Body of pancreas (tissue), 4 donors: ENCODE results near the gene FGF14.

ENCODE experiments used
- POLR2A ChIP-seq, 3 donors: fragments of 450-650 bp; IDR thresholded peaks; one replicate each; pipeline ENCODE4 v1.6.1; 2016; ENCODE audit warnings: antibody characterized with exemption in 3 of 3, mild to moderate bottlenecking in 2 of 3
- TF ChIP-seq, protein P1 (sequence below), 7 experiments: fragments of 450-650 bp in 4 of 7; fragments of 200-600 bp in 3 of 7; sonication (generic) in 3 of 7; IDR thresholded peaks; one replicate each; pipeline ENCODE4 v1.5.1; 2016 to 2019; ENCODE audit warnings: antibody characterized with exemption in 7 of 7

DNA sequence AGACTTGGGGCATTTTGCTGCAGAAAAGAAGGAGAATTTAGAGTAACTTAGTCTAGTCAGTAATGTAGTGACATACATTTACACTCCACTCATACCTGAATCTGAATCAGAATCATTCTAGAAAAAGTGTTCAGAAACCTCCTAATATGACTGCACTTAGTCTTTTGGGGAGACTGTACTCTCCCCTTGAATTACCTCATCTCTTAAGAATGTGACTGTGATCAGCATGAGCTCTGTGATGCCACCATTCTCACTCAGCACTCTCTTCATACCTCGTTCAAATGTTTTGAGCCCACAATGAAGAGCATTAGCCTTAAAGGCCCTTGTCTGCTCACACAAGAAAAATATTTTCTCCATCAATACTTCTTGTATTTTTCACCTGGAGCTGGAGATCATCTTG is 229.4 kb downstream of the FGF14 start:
- TF ChIP-seq, protein P1, sequence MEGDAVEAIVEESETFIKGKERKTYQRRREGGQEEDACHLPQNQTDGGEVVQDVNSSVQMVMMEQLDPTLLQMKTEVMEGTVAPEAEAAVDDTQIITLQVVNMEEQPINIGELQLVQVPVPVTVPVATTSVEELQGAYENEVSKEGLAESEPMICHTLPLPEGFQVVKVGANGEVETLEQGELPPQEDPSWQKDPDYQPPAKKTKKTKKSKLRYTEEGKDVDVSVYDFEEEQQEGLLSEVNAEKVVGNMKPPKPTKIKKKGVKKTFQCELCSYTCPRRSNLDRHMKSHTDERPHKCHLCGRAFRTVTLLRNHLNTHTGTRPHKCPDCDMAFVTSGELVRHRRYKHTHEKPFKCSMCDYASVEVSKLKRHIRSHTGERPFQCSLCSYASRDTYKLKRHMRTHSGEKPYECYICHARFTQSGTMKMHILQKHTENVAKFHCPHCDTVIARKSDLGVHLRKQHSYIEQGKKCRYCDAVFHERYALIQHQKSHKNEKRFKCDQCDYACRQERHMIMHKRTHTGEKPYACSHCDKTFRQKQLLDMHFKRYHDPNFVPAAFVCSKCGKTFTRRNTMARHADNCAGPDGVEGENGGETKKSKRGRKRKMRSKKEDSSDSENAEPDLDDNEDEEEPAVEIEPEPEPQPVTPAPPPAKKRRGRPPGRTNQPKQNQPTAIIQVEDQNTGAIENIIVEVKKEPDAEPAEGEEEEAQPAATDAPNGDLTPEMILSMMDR (IDR thresholded peaks at IDR 0.05) = no peak
- TF ChIP-seq POLR2A (IDR thresholded peaks at IDR 0.05) = no peak
